Activated naive CD4-positive, alpha-beta T cell treated with anti-CD3 and anti-CD28 coated beads, Interleukin-2, amount 50 U/mL, for 16 hours (primary cell): ENCODE results near the gene ATP5MG.
A peak's percentile ranks its signal among the peaks of the same experiment; 100 is the strongest.
"Not testable (repeated sequence)": the region's sequence is repeated elsewhere in the genome, so short reads cannot be mapped to it uniquely, and the experiment has no call there.

ENCODE experiments used
- DNase-seq: peaks from one replicate; pipeline ENCODE4 v3.0.0-alpha.2; 2020

Gene ATP5MG

DNA sequence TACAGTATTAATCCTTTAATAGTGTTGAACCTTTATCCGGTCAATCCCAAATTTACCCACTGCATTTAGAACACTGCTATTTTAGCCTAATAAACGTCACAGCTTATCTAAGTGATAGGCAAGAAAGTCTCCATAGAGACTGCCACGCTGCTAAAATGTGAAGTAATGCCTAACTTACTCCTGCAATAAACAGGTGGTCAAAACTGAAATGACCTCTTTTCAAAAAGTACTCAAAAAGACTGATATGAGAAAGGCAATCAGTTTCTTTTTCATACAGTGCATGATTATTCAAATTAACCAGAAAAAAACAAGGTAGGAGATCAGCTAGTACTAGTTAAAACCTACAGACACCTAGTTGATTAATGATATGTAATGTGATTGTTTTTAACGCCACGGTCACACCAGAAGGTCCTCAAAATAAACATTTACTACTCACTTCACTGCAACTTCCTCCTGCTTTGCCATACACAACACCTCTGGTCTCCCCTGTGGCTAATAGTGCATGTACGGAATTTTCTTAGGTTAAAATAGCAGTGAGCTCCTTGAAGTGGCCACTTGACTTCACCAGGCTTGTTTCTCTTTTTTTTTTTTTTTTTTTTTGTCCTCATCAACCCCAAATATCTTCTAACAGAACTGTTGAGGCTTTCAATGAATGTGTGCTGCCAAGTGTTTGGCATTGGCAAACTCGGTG lies 8.8 kb downstream of the ATP5MG start:
- DNase-seq, result no peak

DNA sequence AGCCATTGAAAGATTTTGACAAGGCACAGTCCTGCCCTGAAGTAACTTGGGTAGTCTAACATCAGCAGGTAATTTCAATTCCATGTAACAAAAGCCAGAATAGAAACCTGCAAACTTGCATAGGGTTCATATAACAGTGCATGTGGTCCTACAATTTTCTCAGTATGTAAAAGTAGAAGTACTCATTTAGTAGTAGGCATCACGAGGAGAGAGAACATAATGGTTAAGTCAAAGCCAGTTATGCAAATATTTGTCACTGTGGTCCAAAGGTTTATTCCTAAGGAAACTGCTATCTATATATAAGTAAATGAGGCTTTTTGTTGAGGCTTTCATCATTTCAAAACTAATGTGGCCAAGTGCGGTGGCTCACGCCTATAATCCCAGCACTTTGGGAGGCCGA lies 10.1 kb downstream of the ATP5MG start:
- DNase-seq, result no peak

DNA sequence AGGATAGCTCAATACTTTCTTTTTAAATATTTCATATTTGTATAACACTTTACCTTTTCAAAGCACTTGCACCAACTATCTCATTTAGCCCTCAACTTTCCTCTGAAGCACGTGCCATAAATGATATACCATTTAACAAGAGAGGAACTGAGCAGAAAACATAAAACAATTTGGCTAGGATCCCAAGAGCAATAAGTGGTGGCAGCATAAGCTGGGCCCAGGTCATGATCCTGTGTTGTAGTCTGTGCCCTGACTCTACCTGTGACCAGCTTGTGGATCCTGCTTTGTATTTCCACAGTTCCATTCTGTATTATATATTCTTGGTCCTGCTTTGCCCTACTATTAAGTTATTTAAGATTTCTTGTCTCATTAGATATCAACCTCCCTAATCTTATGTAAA lies 11.5 kb downstream of the ATP5MG start:
- DNase-seq, result no peak

DNA sequence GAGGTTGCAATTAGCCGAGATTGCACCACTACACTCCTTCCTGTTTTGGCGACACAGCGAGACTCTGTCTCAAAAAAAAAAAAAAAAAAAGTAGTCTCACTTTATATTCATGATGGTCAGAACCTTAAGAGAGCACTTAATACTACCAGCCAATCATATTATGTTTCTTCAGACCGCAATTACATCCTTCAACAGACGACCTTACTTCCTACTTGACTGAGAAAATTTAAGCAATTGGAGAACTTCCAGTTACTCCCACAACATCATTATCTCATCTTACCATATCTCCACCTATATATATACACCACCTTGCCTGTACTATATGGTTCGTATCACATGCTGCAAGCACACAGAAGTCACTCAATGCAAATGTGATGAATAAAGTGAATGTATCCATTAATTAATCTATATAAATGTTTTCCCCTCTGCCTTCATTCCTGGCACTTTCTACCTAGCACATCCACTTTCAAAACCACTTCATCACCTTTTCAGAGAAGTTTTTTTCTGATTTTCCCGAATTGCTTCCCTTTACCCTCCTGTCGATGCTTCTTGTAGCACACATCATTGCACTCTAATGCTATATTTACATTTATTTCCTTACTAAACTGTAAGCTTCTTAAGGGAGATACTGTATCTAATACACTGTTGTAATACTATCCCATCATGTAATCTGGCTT lies 13.8 kb downstream of the ATP5MG start:
- no peak for DNase-seq

DNA sequence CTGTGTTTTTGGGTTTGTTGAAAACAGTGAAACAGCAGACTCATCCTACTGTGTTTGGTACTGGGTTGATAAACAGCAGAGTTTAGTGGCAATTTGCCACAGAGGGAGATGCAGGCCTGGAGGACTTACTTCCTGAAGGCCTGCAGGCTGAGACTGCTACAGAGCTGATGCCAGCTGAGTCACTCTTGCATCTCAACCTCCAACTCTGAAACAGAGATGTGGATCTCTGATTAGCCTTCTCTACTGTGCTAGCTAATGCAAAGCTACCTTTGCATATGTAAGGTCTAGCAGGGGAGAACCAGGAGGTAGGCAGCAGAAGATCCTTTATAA lies 14.3 kb downstream of the ATP5MG start:
- DNase-seq, result no peak

DNA sequence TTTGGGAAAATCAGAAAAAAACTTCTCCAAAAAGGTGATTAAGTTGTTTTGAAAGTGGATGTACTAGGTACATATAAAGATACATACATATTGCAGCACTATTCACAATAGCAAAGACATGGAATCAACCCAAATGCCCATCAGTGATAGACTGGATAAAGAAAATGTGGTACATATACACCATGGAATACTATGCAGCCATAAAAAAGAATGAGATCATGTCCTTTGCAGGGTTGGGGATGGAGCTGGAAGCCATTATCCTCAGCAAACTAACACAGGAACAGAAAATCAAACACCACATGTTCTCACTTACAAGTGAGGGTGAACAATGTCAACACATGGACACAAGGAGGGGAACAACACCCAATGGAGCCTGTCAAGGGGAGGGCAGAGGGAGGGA lies 15.5 kb downstream of the ATP5MG start:
- DNase-seq, result not testable (repeated sequence)

DNA sequence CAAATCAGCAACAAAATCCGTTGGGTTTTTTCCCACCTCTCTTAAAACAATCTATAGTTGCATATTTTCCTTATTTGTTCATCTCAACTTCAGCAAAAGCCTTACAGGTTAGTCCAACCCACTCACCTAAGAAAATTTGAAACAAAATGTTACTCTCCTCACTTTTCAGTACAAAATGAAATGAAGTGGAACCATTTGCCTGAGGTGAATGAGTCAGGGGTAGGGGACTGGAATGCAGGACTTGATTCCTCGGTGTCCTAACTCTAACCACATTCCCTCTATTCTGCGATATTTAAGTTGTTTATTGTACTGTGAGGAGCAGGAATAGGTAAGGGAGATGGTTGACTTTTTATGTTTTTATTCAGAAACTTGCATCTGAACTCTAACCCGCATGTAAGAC lies 16.4 kb downstream of the ATP5MG start:
- no peak for DNase-seq

DNA sequence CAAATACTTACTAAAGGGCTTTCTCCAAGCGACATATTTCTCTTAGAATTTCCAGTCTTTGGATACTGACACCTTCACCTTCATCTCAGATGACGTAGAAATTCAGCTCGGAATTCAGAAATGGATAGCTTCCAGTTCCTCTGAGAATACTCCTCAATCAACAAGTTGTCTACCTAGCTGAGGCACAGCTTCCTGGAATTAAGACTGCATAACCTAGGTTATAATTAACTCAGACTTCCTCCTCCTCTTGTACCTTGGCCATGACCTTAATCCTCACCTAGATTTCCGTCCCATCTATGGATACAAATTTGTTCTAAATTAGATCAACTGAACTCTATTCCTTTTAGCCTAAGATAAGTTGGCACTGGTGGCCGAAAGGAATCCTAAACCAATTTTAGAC lies 17.4 kb downstream of the ATP5MG start:
- DNase-seq, result no peak

DNA sequence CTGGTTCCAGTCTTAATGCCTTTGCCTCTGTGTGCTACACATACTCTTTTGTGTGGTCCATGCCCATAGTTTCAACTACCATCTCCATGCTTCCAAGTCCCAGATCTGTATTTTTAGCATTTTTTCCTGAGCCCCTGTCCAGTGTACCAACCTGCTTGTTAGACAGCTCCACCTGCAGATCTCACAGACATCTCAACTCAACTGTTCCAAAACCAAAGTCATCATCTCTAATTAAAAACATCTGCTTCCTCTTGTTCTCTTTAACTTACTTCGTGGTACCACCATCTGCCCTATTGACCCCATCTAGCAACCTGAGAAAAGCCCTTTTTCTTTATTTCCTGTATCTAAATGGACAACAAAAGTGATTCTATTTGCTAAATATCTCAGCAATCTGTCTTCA lies 26.3 kb downstream of the ATP5MG start:
- no peak for DNase-seq

DNA sequence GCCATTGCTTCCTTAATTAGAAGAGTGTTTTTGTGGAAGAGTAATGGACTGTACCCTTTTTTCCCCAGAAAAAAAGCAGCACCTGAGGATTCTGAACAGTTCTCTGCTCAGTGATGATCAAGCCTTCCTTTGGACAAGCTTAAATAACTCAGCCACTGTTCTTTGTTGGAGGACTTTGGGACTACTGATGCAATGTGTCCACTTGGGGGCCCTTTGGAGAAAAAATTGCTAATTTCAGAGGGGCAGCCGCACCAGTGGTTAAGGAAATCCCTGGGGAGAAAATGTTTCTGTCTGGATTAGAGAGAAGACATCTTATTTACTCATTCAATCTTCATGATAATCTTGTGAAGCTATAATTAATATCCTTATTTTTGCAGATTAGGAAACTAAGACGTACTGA lies 29.6 kb downstream of the ATP5MG start:
- no peak for DNase-seq

DNA sequence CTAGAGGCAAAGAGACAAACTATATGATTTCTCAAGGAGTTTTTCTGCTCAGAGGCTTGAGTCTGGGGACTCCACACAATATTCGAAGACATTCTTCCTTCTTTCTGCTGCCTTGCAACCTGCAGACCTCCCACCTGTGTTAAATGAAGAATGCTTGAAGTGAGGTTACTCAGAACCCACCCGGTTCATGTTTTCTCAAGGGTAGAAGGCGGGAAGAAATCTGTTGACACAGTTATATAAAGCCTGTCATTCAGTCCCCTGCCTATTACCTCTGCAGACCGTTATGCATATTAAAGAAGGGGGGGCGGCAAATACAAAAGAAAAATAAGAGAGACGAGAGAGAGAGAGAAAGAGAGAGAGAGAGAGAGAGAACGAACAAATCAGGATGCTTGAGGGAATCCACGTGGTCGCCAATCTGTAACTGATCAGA lies 32.7 kb downstream of the ATP5MG start:
- no peak for DNase-seq

DNA sequence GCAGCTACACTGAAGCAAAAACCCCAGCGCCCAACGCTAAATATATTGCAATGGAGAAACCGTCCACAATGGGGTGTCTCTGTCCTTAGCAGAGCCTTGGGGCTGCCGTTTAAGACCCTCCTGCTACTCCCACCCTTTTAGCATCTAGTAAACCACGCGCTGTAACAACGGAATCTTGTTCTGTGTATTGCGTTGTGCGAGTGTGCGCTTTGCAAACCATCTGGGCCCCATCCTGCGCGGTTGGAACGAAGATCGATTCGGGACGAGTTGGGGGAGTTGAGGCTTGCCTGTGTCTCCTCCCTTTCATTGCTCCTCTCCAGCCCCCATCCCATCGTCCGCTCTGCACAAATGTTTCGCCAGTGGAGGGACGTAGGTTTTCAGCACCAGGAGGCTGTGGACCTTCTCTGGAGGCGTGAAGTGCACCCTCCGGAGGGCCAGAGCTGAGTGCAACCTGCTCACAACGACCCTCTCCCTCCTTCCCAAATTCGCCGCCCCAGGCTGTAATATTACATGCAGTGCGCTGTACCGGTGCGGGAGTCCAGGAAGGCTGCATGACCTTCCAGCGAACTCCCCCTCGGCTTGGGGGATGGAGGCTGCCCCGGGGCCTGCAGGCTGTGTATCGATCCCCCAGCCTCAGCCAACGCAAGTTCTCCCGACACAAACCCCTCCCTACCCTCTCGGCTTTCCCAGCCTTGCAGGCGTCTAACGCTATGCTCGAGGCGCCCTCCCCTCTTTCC lies 33.3 kb downstream of the ATP5MG start:
- DNase-seq, result peak; percentile 44

DNA sequence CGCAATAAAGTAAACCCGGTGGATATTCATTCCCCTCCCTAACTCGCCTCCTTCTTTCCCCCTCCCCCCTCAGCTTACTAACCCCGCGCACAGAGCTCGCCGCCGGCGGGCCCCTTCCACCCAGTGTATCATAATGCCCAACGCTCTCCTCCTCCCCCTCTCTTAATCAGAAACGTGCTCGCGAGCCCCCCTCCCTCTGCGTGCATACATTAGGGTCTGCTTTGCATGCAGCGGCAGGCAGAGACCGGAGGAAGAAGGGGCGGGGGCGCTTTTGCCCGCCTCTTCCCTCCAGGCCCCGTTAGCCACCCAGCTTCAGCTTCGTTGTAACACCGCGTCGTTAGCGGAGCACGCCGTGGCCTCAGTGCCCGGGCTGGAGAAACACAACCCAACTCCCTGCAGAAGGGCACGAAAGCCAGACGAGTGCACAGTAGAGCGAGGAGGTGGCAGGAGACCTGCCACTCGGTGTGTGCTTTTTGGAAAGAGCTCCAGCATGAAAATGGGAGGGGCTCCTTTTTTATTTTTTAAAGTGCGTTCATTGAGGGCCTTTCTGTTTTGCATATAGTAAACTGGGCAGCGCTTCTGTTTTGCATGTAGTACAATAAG lies 34.0 kb downstream of the ATP5MG start:
- peak; percentile 68 for DNase-seq

DNA sequence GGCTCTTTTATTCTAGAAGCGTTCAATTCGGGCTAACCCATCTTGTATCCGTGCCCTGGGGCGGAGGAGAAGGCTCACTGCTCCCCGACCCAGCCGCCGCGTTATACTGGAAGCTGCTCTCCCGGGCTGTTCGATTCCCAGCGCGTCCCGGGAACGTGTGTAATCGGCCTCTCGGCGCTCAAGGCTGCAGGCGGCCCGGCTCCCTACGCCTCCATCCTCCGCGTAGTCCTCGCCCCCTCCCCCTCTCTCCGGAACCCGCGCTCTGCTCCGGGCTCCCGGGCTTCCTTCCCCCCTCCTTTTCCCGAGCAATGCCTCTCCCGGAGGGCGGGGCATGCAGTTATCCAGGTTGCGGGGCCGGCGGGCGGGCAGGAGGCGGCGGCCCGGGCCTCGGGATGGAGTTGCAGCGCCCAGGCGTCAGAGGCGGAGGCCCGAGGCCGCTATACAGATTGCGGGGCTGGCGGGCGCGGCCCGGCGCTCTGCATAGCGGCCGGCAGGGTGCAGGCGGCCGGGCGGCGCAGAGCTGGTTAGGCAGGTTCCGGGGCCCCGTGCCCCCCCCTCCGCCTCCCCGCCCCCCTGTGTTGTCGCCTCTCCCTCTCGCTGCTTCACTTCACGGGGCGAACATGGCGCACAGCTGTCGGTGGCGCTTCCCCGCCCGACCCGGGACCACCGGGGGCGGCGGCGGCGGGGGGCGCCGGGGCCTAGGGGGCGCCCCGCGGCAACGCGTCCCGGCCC lies 34.7 kb downstream of the ATP5MG start, which contains the start of gene KMT2A:
Gene KMT2A, plus strand, starts transcription at position 600 of the 732 bp plus-strand sequence. Its CDS starts 21 bp downstream, at position 621.
- DNase-seq, result peak; percentile 93

DNA sequence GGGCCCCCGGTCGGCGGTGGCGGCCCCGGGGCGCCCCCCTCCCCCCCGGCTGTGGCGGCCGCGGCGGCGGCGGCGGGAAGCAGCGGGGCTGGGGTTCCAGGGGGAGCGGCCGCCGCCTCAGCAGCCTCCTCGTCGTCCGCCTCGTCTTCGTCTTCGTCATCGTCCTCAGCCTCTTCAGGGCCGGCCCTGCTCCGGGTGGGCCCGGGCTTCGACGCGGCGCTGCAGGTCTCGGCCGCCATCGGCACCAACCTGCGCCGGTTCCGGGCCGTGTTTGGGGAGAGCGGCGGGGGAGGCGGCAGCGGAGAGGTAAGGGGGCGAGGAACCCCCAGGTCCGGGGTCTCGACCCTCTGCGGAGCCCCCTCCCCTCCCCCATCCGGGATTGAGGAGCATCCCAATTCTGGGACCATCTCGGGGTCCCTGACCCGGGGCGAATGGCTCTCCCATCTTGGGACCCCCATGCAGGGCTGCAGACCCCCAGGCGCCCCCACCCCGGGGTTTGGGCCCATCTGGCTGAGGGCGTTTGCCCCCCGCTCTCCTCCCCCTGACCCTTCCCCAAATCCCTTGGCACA lies 35.3 kb downstream of the ATP5MG start:
- peak; percentile 13 for DNase-seq

DNA sequence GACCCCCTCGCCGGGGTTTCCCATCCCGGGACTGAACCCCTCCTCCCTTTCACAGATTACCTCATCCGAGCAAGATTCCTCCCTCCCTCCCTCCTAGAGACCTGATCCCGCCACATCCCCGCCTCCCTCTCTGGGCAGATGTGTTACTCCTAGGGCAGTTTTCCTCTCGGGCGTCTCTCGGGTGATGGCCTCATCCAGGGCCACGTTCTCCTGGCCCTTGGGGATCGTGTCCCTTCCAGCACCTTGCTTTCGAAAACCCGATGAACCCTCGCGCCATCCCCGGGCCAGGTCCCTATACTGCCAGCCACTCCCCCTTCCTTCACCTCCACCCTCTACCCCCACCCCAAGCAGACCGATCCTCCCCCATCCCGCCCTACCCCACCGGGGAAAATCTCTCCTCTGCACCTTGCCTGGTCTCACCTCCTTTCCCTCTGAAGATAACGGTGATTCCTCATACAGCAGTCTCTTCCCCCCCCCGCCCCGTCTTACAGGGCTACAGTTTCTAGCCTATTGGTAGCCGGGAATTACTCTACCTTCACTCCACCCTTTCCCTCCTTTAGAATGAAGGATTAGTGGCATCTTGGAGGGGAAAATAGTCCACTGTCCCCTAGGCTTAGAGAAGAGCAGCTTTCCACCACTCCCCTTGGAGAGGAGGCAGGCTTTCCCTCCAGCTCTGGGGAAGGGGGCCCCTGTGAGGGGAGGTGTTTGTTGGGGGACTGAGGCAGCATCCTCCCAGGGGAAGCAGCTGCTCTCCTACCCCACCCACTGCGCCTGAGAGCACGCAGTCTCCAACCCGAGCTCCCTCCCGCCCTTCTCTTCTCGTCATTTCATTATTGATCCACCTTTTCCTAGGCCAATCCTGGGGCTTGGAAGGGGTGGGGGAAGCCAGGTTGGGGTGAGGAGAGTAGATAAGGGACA lies 36.1 kb downstream of the ATP5MG start:
- peak; percentile 44 for DNase-seq

DNA sequence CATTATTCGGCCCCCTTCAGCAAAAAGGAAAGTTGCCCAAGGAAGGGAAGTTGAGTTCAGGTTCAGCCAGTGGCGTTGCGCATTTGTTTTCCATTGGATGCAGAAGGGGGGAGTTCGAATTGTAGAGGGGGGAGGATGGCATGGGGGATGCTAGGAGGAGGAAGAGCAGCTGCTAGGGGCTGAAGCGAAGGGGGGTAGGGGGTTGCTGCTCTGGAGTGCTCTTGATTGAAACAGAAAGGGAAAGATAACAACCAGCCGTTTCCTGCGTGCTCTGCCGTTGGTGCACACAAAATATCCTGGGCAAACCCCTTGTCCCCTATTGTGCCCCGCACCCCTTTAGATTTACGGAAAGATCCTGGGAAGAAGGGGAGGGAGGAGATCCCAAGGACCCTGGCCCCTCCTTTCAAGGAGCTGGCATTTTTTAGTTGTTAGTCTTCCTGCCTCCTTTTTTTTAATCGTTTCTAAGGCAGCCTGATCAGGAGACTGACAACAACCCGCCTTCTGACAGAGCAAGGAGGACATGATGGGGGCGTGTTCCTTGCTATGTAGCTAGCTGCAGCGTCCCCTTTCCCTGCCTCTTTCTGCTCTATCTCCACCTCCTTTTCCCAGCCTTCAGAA lies 37.0 kb downstream of the ATP5MG start:
- peak; percentile 56 for DNase-seq

DNA sequence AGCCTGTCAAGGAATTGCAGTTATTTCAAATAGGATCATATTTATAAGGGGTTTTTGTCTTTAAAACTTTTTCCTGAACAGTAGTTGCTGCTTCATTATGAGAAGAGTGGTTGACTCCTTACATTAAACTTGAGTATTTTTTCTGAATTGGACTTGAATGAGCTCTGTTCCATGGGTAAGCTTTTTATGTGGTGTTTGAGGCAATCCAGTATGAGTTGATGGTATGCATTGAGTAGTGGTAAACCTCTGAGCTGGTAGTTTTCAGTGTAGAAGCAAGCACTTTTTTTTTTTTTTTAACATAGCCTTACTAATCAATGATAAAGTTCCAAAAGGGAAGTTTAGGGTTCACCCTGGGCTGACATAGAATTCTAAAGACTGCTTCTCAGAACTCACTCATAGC lies 38.2 kb downstream of the ATP5MG start:
- no peak for DNase-seq

DNA sequence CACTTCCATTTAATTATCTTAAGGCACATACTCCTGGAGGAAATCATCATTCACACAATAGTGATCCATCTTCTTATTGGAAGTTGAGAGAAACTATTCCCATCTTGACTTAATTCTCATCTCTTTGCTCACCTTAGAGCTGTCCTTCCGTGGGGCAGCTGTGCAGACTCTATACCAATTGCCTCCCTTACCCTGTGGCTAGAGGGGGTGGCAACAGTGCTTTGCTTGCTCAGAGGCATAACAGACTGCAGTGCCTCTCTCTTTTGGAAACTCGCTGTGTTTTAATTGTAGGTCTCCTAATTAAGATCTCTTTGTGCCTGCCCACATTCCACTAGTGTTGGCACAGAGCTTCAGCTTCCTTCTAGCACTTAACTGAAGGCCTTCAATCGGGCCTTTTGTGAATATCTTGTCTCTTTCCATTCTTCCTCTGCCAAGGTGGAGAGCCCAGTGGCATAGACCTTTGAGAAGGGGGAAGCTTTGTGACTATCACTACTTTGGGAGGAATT lies 40.4 kb downstream of the ATP5MG start:
- no peak for DNase-seq

DNA sequence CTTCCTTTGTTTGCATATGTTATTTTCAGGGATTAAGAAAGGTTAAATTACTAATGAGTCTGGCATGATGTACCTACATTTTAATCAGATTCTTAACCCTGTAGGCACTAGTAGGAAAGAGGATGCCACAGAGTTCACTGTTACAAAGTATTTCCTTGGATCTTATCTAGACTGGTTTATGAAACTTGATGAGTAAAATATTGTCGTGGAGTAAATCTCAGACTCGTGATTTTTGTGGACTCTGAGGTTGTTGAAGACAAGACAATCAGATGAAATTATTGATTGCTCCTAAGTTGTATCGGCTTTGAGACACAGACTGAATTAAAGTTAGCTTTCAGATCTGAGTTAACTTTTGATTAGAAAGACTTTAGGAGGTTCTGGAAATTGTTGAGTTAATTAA lies 40.9 kb downstream of the ATP5MG start:
- DNase-seq, result no peak
